Esophagus squamous epithelium (tissue), 4 donors: Measurements from ENCODE around the gene METTL21A.

Source experiments
- POLR2A ChIP-seq, 4 donors: fragments of 450-650 bp; IDR thresholded peaks; one replicate each; pipeline ENCODE4 v1.6.1; 2017; ENCODE audit warnings: antibody characterized with exemption in 4 of 4, mild to moderate bottlenecking in 4 of 4, moderate library complexity in 3 of 4
- TF ChIP-seq, protein P1 (sequence below), 6 experiments: fragments of 450-650 bp in 4 of 6; fragments of 200-600 bp in 2 of 6; sonication (generic) in 2 of 6; IDR thresholded peaks; one replicate each; pipeline ENCODE4 v1.5.1; 2016 to 2019; ENCODE audit warnings: antibody characterized with exemption in 6 of 6, mild to moderate bottlenecking in 4 of 6, moderate library complexity in 4 of 6

DNA sequence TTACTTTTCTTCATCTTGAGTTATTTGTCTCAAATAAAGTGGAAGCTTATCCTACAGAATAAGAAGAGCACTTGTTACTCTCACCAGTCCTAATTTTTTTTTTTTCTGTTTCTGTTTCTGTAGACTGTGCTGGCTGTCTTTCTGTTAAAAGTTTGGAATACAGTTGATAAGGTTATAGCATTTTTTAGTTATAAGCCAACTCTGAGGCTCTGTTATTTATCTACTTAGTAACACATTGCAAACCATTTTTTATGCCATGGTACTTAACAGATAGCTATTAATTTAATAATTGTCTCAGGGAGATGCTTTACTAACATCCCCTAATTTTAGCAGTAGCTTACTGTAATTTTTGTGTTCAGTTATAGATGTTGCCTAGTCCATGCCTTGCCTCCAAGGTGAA lies 57.5 kb downstream of the METTL21A start:
- TF ChIP-seq, protein P1, sequence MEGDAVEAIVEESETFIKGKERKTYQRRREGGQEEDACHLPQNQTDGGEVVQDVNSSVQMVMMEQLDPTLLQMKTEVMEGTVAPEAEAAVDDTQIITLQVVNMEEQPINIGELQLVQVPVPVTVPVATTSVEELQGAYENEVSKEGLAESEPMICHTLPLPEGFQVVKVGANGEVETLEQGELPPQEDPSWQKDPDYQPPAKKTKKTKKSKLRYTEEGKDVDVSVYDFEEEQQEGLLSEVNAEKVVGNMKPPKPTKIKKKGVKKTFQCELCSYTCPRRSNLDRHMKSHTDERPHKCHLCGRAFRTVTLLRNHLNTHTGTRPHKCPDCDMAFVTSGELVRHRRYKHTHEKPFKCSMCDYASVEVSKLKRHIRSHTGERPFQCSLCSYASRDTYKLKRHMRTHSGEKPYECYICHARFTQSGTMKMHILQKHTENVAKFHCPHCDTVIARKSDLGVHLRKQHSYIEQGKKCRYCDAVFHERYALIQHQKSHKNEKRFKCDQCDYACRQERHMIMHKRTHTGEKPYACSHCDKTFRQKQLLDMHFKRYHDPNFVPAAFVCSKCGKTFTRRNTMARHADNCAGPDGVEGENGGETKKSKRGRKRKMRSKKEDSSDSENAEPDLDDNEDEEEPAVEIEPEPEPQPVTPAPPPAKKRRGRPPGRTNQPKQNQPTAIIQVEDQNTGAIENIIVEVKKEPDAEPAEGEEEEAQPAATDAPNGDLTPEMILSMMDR (IDR thresholded peaks at IDR 0.05) = no peak
- TF ChIP-seq POLR2A (IDR thresholded peaks at IDR 0.05) = no peak
